Stimulated activated CD8-positive, alpha-beta memory T cell treated with anti-CD3 and anti-CD28 coated beads, Interleukin-2, amount 100 ng/mL, for 48 hours (primary cell): ENCODE results near the gene CLDN10.
"Not testable (repeated sequence)": the region's sequence is repeated elsewhere in the genome, so short reads cannot be mapped to it uniquely, and the experiment has no call there.

Experiments
- DNase-seq, 2 donors: peaks; one replicate each; pipeline ENCODE4 v3.0.0-alpha.2; 2020; ENCODE audit warnings: low read depth in 2 of 2

Gene CLDN10

DNA sequence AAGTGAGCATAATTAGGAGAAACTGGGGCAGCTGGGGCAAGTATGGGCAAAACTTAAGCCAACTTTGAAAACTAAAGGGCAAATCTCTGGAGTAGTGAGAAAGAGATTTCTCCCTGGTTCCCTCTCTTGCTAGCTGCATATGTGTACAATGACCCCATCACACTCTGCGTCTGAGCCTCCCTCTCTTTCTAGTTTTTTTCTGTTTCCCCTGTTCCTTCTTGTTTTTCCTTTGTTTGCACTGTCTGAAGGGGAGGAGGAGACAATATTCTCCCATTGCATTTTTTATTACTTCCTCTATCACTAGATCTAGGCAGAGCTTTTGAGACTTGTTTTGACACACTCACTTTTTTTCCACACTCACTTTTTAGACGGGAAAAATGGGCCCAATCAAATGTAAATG is 11.2 kb upstream of the CLDN10 start:
- DNase-seq = no peak

DNA sequence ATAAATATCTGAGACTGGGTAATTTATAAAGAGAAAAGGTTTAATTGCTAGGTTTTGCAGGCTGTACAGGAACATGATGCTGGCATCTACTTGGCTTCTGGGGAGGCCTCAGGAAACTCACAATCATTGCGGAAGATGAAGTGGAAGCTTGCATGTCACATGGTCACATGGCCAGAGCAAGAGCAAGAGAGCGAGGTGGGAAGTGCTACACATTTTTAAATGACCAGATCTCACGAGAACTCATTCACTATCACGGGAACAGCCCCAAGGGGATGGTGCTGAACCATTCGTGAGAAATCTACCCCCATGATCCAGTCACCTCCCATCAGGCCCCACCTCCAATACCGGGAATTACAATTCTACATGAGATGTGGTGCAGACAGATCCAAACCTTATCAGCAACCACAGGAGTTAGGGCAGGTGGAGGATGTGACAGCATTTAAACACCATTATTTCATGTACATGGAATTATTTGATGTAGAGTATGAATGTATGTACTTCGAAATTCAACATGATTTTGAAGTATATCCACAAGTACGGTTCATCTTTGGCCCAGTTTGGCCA is 10.5 kb upstream of the CLDN10 start:
- DNase-seq = no peak

DNA sequence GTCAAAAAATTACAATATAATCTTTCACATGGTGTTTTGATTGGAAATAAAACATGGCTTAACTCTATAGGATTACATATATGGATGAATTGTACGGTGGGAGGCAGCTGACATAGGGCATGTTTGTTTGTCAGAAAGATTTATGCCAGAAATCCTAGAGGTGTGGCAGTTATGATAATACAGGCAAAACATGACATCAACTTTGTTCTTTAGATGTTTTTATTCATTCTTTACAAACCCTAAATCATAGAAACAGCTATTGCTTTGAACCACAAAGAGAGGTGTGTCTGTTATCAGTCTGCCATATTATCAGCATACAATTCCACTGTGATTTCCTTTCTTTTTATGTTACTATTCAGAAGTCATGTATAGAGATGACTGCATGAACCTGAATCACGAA is 8.2 kb upstream of the CLDN10 start:
- no peak for DNase-seq

DNA sequence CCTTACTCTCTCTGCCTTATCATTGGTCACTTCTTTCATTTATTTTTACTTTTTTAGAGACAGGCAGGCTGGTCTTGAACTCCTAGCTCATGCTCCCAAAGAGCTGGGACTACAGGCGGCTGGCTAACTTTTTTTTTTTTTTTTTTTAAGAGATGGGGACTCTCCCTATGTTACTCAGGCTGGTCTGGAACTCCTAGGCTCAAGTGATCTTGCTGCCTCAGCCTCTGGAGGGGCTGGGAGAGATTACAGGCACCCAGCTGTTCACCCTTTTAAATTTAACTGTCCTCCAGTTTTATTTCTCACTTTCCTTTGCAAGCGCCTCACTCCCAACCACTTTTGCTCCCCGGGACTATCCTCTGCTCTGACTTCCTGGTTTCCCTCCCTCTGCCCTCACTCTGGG is 5.6 kb upstream of the CLDN10 start:
- DNase-seq = no peak

DNA sequence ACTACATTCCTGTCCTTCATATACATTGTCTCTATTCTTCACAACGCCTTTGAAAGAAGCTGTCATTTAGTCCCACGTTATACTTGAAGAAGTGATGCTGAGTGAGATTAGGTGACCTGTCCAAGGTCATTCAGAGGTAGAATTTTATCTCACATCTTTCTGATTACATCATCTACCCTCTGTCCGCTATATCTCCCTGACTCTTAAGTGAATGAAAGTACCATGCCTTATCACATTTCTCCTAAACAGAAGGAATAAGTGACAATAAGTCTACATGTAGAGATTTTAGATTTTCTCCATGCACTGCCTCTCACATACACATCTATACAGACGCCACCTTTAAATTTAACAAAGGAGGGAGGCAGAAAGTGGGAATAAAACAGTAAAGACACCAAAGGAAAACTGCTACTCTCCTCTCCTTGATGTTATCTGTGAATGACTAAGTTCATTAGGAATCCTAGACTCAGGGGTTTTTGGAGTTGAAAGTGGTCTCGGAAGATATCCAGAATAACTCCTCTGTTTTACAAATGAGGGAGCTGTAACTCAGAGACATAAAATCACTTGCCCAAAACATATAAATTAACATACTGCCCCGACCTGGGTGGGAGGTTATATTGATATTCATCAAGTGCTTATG is 4.9 kb upstream of the CLDN10 start:
- no peak for DNase-seq

DNA sequence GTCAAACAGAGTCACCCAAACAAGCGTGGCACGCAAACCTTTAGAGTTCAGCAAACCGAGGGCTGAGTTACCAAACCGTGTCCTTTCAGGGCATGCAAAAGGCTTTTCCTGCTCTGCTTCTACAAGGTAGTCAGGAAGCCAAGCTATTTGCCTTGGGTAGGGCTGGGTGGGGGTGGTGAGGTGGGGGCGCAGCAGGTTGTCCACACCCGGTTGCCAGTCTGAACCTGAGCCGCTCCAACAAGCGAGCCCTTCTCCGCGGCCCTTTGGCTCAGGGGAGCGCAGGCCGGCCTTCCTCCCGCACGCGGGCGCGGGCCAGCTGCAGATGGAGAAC is 347 bp upstream of the CLDN10 start:
- DNase-seq = no peak

DNA sequence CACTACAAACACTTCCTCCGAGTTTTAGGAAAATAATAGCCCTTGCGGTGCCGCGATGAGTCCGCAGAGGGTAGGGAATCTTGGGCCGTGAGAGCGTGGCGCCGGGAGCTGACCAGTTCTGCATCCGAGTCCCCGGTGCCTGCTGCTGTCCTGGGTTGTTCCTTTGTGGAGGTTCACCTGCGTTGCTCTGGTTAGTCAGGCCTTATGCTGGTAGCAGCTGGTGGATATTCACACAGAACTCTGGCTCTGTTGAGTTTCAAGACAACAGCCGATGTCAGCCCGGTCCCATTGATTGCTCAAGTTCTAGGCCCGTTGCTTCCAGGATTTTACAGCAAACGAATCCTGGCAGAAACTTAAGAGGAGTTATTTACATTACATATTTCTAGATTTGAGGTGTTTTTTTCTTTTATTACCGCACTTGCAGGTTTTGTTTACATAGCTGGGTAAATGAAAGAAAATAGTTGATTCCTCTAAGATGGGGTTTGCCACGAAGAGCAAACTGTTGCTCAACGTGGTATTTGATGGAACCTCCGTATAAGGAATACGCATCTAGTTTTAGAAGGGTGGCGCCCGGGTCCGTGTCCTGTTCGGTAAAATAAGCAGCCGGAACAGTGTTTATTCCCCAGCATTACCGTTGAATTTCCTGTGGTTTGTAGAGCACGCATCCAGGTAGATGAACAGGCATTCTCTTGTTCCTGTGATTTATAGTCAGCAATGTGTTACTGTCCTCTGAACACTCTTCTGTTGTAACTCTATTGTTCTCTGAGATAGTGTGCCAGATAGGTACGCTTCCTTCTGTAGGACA is 1.3 kb downstream of the CLDN10 start:
- DNase-seq = no peak

DNA sequence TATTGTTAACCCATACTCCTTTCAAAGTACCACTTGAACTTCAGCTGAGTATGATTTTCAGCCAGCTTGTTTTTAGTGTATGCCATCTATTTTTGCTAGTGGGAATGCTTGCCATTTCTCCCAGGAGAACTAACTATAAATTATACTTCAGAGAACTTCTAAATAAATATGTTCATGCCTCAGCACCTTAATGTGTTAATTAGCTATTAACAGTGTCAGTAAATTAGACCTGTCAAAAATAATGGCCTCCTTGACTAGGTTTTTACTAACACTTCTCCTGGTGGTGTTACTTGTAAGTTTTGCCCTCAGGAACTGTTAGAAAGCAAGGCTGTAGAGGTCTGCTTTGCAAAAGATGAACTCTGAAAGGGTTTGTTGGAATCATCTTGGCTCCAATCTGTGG is 4.5 kb downstream of the CLDN10 start:
- no peak for DNase-seq

DNA sequence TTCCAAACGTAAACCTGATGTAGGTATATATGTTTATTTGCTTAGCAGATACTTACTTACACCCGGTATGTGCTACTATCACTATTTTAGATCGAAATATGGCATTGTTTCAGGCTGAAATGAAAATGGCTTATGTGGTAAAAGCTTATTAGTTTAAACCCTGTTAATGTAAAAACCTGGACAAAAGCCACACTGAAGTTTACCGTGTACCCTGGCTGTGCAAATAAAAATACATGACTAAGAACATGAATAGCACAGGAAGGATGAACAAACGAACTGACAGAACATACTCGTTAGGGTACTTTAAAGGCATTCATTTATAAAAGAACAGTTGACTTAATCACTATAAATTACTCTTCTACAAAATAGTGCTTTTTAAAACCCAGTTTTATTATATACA is 6.6 kb downstream of the CLDN10 start:
- DNase-seq = no peak

DNA sequence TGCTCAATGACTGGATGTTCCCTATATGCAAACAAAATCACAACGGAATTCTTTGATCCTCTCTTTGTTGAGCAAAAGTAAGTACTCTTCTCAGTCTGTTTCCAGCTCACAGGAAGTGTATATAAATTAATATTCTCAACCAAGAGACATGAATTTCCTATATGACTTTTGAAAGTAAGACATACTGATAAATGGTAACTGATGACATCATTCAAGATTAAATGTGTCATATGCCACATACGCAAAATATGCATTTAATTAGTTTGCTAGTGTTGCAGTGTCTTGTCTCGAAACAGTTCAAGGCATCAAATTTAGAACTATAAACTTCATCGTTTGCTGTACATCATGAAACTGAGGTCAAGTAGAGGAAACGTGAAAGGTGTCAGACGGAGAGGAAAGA is 7.9 kb downstream of the CLDN10 start:
- no peak for DNase-seq

DNA sequence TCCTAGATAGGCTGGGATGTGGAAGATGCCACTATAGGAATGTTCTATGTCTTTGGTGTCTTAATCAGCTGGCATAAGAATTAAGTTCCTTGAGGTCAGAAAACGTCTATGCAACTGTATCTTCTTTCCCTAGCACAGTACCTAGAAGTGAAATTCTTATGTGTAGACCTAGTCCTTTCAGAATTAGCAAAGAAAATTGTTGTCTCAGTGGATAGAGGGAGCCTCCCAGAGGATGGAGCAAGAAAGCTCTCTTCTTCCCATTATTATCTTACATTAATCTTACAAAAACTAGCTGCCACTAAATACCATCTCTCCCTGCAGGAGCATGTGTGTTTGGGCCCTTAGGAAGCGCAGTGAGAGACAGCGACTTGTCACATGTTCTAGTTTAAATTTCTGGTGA is 11.6 kb downstream of the CLDN10 start:
- DNase-seq = no peak

DNA sequence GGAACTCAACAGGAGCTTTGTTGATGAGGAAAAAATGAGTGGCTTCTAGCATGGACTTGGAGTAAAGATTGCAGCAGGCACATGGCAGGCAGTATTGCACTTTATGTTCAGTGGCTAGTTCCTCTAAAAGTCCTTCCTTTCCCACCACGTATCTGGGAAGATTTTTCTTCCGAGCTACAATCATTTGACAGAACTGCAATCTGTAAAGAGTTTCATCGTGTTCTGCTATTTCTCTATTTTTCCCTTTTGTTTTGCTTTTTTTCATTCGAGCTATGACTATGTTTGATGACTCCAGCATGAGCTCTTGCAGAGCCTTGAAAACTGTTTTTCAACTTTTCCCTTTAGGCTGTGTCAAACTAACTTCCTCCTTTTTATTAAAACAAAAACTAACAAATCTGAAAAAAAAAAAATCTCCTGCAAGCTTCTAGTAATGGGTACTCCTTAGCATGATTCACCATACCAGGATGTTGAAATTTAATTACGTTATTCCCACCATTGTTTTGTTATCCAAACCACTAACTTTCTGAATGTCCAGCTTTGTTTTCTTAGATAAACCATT is 12.3 kb downstream of the CLDN10 start:
- DNase-seq = no peak

DNA sequence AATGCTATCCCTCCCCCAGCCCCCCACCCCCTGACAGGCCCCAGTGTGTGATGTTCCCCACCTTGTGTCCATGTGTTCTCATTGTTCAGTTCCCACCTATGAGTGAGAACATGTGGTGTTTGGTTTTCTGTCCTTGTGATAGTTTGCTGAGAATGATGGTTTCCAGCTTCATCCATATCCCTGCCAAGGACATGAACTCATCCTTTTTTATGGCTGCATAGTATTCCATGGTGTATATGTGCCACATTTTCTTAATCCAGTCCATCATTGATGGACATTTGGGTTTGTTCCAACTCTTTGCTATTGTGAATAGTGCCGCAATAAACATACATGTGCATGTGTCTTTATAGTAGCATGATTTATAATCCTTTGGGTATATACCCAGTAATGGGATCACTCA is 13.2 kb downstream of the CLDN10 start:
- DNase-seq = not testable (repeated sequence)

DNA sequence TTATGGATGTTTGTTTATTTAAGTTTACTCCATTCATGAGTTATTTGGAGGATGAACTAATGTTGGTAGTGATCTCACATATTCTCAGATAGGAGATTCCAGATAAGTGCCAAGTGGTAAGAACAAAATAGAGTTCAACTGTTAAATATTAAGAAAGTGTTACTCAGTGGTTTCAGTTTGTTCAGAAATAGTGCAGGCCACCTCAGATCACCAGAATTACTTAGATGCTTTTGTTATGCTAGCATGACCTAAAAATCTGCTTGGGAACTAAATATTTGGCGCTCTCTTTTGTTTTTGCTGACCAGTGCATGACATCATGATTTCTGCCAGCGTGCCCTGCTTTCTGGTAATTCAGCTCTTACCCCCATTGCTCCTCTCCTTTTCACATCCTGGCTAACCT is 15.6 kb downstream of the CLDN10 start:
- DNase-seq = no peak

DNA sequence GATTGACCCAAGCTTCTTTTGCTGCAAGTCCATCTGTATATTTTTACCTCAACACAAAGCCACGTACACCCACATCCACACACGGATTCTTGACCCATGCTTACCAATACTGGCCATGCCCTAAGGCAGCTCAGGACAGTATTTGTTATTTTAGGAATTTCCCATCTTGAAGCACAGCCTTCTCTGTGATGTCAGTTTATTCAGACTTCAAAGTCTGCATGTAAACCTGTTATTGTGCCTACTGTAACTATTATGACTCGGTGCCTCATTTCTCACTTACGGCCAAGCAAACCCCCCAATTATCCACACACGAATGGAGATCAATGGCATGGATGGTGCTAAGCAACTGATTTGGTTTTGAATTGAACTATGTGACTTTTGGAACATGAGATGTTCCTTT is 17.5 kb downstream of the CLDN10 start:
- no peak for DNase-seq

DNA sequence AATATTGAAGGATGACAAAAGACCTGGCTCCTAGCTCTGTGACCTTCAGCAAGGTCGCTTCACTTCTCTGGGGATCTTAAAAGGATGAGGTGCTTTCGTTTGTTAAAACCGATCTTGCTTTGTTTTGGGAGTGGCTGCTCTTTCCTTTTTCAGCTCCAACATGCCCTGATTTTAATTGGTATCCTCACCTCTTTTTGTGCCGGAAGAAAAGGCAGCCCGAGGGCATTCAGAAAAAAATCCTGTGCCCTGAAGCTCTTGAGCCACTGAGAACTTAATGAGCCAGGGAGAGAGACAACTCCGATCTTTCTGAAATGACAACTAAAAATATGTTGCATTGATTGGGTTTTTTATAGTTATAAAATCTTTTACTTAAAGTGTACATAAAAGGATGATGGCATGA is 19.4 kb downstream of the CLDN10 start:
- DNase-seq = no peak

DNA sequence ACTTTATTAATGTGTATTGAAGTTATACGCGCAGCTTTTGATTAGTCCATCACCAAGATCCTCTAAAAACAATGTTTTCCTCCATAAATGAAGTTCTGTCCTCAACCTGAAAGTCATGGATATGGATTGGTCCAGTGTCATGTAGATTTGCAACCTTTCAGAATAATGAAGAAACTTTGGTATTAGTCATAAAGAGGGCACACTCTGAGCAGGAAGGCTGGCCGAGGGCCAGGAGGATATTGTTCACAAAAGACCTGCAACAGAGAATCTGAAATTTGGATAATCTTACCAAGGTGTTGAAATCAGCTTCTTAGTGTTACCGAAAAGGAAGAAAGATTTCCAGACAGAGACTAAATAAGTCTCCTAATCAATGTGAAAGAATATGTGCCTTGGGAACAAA is 20.7 kb downstream of the CLDN10 start:
- DNase-seq = no peak

DNA sequence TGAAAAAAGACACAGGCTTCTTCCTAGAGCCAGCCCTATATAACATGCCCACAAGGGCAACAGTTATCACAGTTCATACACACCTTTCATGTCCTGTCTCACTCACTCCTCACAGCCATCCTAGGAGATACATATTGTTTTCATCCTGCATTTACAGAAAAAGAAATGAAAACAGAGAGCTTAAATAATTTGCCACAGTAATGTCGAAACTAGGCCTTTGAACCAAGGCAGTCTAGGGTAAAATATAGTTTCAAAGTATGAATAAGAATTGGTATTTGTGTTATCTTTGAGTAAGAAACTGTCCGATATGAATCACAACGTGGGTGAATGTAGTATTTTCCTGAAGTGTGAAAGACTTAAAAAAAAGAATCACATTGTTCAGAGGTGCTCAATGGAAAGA is 26.8 kb downstream of the CLDN10 start:
- DNase-seq = no peak

DNA sequence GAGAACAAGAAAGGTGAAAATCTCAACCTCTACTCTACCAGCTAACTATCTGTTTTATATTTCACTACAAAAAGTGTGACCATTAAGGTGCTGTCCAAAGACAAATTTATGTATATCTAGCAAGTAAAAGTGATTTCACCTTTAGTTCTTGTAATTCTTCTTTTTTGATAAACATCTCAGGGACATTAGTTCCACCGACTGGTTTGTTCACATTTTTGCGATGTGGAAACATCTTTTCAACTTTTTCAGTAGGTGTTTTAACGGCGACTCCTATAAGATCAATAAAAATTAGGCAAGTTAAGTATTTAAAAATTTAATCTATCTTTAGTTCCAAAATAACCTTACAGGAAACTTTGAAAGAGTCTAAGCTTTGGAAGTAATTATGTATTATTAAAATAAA is 33.3 kb downstream of the CLDN10 start:
- DNase-seq = no peak

DNA sequence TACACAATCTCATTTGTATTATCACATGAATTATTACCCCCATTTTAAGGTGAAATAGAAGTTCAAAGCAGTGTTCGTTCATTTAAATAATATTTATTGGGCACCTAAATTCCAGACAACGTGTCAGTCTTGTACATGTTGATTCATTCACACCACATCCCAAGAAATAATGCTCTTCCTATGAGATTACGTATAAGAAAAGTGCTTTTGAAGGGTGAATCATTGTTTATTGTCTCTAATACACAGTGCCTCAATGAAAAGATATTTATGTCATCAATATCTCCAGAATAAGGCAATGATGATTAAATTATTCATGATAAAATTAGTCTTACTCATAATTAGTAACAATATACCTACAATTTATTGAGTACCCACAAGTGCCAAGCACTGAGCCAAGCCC is 35.6 kb downstream of the CLDN10 start:
- no peak for DNase-seq

DNA sequence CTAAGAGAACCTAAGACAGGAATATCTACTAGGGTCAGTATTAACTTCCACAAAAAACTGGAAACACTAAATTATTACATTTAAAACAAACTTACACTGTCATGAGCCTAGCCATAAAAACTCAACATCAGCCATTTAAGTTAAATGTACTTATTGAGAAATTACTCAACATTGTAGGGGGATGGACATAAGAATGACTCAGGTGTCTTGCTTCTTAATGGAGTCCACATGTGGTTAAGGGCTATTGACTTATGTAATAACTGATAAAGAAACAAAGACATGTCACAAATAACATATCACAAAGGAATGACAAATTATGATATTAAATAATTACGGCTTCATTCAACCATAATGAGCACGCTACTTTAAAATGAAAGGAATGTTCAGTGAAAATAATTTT is 36.2 kb downstream of the CLDN10 start:
- no peak for DNase-seq

DNA sequence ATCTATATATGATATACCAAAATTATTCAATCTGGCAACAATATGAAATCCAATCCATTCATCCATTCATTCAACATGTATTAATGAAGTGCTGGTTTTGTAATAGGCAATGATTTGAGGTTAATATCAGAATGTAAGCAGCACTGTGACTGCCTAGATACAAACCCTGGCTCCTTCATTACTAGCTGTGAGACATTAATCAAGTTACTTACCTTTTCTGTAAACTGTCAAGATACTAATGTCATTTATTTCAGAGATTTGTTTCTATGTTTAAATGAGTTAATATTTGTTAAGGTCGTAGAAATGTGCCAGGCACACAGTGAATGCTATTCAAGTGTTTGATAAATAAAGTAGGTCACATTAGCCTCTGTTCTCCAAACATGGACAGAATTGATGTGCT is 40.9 kb downstream of the CLDN10 start:
- DNase-seq = no peak

DNA sequence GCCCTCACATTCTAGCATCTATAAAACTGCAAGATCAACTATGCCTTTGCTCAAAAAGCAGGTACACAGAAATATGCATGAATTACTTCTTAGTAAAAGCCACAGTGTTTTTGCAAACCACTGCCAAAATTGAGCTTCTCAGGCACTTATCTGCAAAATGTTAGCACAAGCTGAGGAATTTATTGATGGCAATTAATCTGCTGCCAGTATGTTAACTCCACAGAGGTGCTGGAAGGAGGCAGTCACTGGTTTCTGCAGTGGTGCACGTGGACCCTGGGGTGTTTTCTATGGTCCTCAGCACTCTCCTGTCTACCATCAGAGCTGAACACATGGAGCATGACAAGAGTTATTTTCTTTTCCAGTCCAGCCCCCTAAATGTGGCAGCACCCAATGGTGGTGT is 44.2 kb downstream of the CLDN10 start:
- DNase-seq = no peak
